OCI-M2 (cell line): ENCODE measurements around the gene ZNF57.
A peak's percentile ranks its signal among the peaks of the same experiment; 100 is the strongest.
"Not testable (repeated sequence)": the region's sequence is repeated elsewhere in the genome, so short reads cannot be mapped to it uniquely, and the experiment has no call there.

Experiments used
- DNase-seq: peaks from one replicate; lab custom pipeline; 2025; ENCODE audit not compliant: unreplicated experiment; lab: John Stamatoyannopoulos, UW

Gene ZNF57

GRCh38 chr19:2900296-2901252, at the start of gene ZNF57:
ZNF57 (plus strand) TSS chr19:2900928; CDS start chr19:2901046, 118 bp downstream.
- peak; percentile 89 for DNase-seq

- DNase-seq, result no peak
Measured at GRCh38 chr19:2852598-2852997, 48.1 kb upstream of the ZNF57 start.

- no peak for DNase-seq
Measured at GRCh38 chr19:2853015-2853606, 47.6 kb upstream of the ZNF57 start.

- no peak for DNase-seq
Measured at GRCh38 chr19:2854849-2855248, 45.9 kb upstream of the ZNF57 start.

GRCh38 chr19:2856457-2857050, 44.2 kb upstream of the ZNF57 start:
- no peak for DNase-seq

GRCh38 chr19:2858864-2859263, 41.9 kb upstream of the ZNF57 start:
- DNase-seq, result no peak

GRCh38 chr19:2863816-2864215, 36.9 kb upstream of the ZNF57 start:
- DNase-seq, result no peak

- DNase-seq, result peak; percentile 34
Measured at GRCh38 chr19:2865334-2866100, 35.2 kb upstream of the ZNF57 start.

- DNase-seq, result no peak
Measured at GRCh38 chr19:2866495-2867024, 34.2 kb upstream of the ZNF57 start.

GRCh38 chr19:2867025-2867991, 33.4 kb upstream of the ZNF57 start, which contains the start of gene ZNF556:
ZNF556 (plus strand) TSS chr19:2867335; CDS start chr19:2867422, 87 bp downstream.
- no peak for DNase-seq

GRCh38 chr19:2869618-2870017, 31.1 kb upstream of the ZNF57 start:
- no peak for DNase-seq

GRCh38 chr19:2872175-2872574, 28.6 kb upstream of the ZNF57 start:
- DNase-seq, result not testable (repeated sequence)

- no peak for DNase-seq
Measured at GRCh38 chr19:2877398-2878331, 23.1 kb upstream of the ZNF57 start.

- no peak for DNase-seq
Measured at GRCh38 chr19:2883686-2884439, 16.9 kb upstream of the ZNF57 start.

GRCh38 chr19:2885736-2886135, 15.0 kb upstream of the ZNF57 start:
- DNase-seq, result no peak

- peak; percentile 53 for DNase-seq
Measured at GRCh38 chr19:2887391-2887914, 13.3 kb upstream of the ZNF57 start.

- no peak for DNase-seq
Measured at GRCh38 chr19:2888731-2889224, 11.9 kb upstream of the ZNF57 start.
